Measurements from ENCODE around the gene KIAA0232.

DNA sequence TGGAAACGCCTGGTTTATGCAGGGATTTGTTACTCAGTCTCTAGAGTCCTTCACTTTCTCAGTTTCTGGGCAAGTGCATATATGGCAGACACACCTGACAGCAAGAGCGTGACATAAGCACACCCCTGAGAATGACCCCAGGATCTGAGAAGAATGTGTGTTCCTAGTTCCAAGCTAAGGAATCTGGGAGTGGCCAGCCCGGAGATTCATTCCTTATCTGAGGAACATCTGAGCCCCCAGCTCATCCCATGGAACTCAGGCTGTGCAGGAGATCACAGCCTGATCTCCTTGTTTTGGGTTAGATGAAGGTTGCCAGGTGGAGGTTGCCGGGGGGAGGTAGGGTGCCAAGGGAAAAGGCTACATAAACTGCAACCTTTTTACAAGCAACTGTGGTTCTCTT, 23.8 kb upstream of the KIAA0232 start:
- TF ChIP-seq, protein P1, sequence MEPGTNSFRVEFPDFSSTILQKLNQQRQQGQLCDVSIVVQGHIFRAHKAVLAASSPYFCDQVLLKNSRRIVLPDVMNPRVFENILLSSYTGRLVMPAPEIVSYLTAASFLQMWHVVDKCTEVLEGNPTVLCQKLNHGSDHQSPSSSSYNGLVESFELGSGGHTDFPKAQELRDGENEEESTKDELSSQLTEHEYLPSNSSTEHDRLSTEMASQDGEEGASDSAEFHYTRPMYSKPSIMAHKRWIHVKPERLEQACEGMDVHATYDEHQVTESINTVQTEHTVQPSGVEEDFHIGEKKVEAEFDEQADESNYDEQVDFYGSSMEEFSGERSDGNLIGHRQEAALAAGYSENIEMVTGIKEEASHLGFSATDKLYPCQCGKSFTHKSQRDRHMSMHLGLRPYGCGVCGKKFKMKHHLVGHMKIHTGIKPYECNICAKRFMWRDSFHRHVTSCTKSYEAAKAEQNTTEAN (CRISPR knock-in tag; IDR thresholded peaks at IDR 0.05), result no peak
- TF ChIP-seq, protein P2, sequence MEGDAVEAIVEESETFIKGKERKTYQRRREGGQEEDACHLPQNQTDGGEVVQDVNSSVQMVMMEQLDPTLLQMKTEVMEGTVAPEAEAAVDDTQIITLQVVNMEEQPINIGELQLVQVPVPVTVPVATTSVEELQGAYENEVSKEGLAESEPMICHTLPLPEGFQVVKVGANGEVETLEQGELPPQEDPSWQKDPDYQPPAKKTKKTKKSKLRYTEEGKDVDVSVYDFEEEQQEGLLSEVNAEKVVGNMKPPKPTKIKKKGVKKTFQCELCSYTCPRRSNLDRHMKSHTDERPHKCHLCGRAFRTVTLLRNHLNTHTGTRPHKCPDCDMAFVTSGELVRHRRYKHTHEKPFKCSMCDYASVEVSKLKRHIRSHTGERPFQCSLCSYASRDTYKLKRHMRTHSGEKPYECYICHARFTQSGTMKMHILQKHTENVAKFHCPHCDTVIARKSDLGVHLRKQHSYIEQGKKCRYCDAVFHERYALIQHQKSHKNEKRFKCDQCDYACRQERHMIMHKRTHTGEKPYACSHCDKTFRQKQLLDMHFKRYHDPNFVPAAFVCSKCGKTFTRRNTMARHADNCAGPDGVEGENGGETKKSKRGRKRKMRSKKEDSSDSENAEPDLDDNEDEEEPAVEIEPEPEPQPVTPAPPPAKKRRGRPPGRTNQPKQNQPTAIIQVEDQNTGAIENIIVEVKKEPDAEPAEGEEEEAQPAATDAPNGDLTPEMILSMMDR (IDR thresholded peaks at IDR 0.05 in 2 of 3, conservative IDR thresholded peaks at IDR 0.05 in 1 of 3; ENCODE audit: insufficient read depth in 2 of 3, low read depth in 1 of 3, low read length in 3 of 3), result no peak
- TF ChIP-seq TEAD2 (tag; IDR thresholded peaks at IDR 0.05) (no peak), MYC (IDR thresholded peaks at IDR 0.05; ENCODE audit: low read depth, low read length) (no peak), MYC (CRISPR knock-in tag; IDR thresholded peaks at IDR 0.05; ENCODE audit: borderline replicate concordance, low read depth) (no peak), JUN (IDR thresholded peaks at IDR 0.05; ENCODE audit: borderline replicate concordance, low read depth, low read length) (no peak), JUN (CRISPR knock-in tag; IDR thresholded peaks at IDR 0.05; ENCODE audit: borderline replicate concordance) (no peak)

Measured in K562 (cell line).